Peyer's patch (tissue), 4 donors: ENCODE results near the gene MAML3. TPM values are rescaled to one million over a fixed set of nuclear protein-coding genes. Genes with fewer than 3 reads are reported as not detected.

Experiments used
- DNase-seq, 3 donors: peaks; one replicate each; pipeline ENCODE4 v3.0.0-alpha.2; 2017 to 2019
- H3K27ac ChIP-seq, 4 donors: fragments of 200-600 bp; sonication (generic); one replicate each; pipeline ENCODE4 v1.5.1; 2016 to 2019
- H3K27me3 ChIP-seq, 2 donors: fragments of 200-600 bp; sonication (generic); one replicate each; pipeline ENCODE4 v1.5.1; 2019
- H3K36me3 ChIP-seq, 3 donors: fragments of 200-600 bp; sonication (generic); one replicate each; pipeline ENCODE4 v1.5.1; 2016 to 2019
- H3K4me1 ChIP-seq, 4 donors: fragments of 200-600 bp; sonication (generic); one replicate each; pipeline ENCODE4 v1.5.1; 2016 to 2019
- H3K4me3 ChIP-seq, 4 donors: fragments of 200-600 bp; sonication (generic); 1 replicate in 3 of 4; 2 replicates in 1 of 4; pipeline ENCODE4 v1.5.1; 2016 to 2019; ENCODE audit warnings: mild to moderate bottlenecking in 1 of 4
- H3K9me3 ChIP-seq, 4 donors: fragments of 200-600 bp; sonication (generic); one replicate each; pipeline ENCODE4 v1.5.1; 2016 to 2019; ENCODE audit warnings: mild to moderate bottlenecking in 1 of 4
- CTCF ChIP-seq, 6 experiments: fragments of 450-650 bp in 4 of 6; fragments of 200-600 bp in 2 of 6; sonication (generic) in 1 of 6; IDR thresholded peaks; one replicate each; pipeline ENCODE4 v1.5.1; 2017 to 2019; ENCODE audit warnings: antibody characterized with exemption in 6 of 6, mild to moderate bottlenecking in 3 of 6, moderate library complexity in 1 of 6
- POLR2A ChIP-seq, 2 donors: fragments of 450-650 bp; IDR thresholded peaks; one replicate each; pipeline ENCODE4 v1.5.1; 2017; ENCODE audit warnings: antibody characterized with exemption in 2 of 2, mild to moderate bottlenecking in 2 of 2, moderate library complexity in 2 of 2
- total RNA-seq, 4 donors: library from RNA; depleted of rRNA; stranded (reverse); fragments of >200 nt; gene quantifications; one replicate each; pipeline ENCODE4 v1.1.0, GENCODE V29; 2016

MAML3 gene
- total RNA-seq, 4 donors from 2014 or later: 6.5 to 44.6 (median 22.1) TPM

- Histone ChIP-seq H3K9me3 (no peaks in the 10 kb centered on the region), H3K27ac (no peak overlapping the region), H3K4me3 (no peak overlapping the region), H3K4me1 (peaks cover 0 to 20% (median 0%) of the 10 kb centered on the region in 4 donors), H3K27me3 (no peaks in the 10 kb centered on the region), H3K36me3 (no peaks in the 10 kb centered on the region)
- TF ChIP-seq POLR2A (IDR thresholded peaks at IDR 0.05): no peak
- no peak for TF ChIP-seq CTCF (IDR thresholded peaks at IDR 0.05)
- DNase-seq: no peak
These were observed 386.8 kb downstream of the MAML3 start for GRCh38 chr4:139767168-139767567.

GRCh38 chr4:139764686-139765310, 389.2 kb downstream of the MAML3 start:
- H3K4me1 ChIP-seq: peaks cover 0 to 20% (median 0%) of the 10 kb centered on the region in 4 donors
- DNase-seq: no peak
- H3K27ac ChIP-seq: peak overlapping the region in 2 of 4 donors; percentile 12 to 20
- H3K9me3 ChIP-seq: no peaks in the 10 kb centered on the region
- no peak overlapping the region for H3K4me3 ChIP-seq
- H3K36me3 ChIP-seq: no peaks in the 10 kb centered on the region
- no peak for TF ChIP-seq CTCF (IDR thresholded peaks at IDR 0.05)
- TF ChIP-seq POLR2A (IDR thresholded peaks at IDR 0.05): no peak
- no peaks in the 10 kb centered on the region for H3K27me3 ChIP-seq

GRCh38 chr4:139764182-139764581, 389.8 kb downstream of the MAML3 start:
- H3K4me1 ChIP-seq: peaks cover 0 to 20% (median 0%) of the 10 kb centered on the region in 4 donors
- no peaks in the 10 kb centered on the region for H3K36me3 ChIP-seq
- H3K4me3 ChIP-seq: no peak overlapping the region
- DNase-seq: no peak
- no peaks in the 10 kb centered on the region for H3K27me3 ChIP-seq
- peak overlapping the region in 2 of 4 donors; percentile 12 to 20 for H3K27ac ChIP-seq
- TF ChIP-seq CTCF (IDR thresholded peaks at IDR 0.05) (no peak), POLR2A (IDR thresholded peaks at IDR 0.05) (no peak)
- no peaks in the 10 kb centered on the region for H3K9me3 ChIP-seq

GRCh38 chr4:139763672-139764071, 390.3 kb downstream of the MAML3 start:
- Histone ChIP-seq H3K36me3 (no peaks in the 10 kb centered on the region), H3K27me3 (no peaks in the 10 kb centered on the region), H3K4me1 (peaks cover 0 to 20% (median 0%) of the 10 kb centered on the region in 4 donors), H3K27ac (peak overlapping the region in 1 of 4 donors; percentile 20), H3K4me3 (no peak overlapping the region), H3K9me3 (no peaks in the 10 kb centered on the region)
- TF ChIP-seq CTCF (IDR thresholded peaks at IDR 0.05): no peak
- no peak for TF ChIP-seq POLR2A (IDR thresholded peaks at IDR 0.05)
- DNase-seq: no peak

- Histone ChIP-seq H3K4me3 (no peak overlapping the region), H3K27ac (peak overlapping the region in 2 of 4 donors; percentile 43 to 50), H3K9me3 (no peaks in the 10 kb centered on the region), H3K27me3 (no peaks in the 10 kb centered on the region), H3K4me1 (peaks cover 0 to 20% (median 0%) of the 10 kb centered on the region in 4 donors), H3K36me3 (no peaks in the 10 kb centered on the region)
- no peak for TF ChIP-seq CTCF (IDR thresholded peaks at IDR 0.05)
- no peak for DNase-seq
These were observed 390.8 kb downstream of the MAML3 start for GRCh38 chr4:139763205-139763604.
